SK-N-DZ (cell line): ENCODE data around the gene NSUN6.
"Not testable (repeated sequence)": the region's sequence is repeated elsewhere in the genome, so short reads cannot be mapped to it uniquely, and the experiment has no call there.

Experiments used
- DNase-seq: peaks from one replicate; pipeline ENCODE4 v3.0.0-alpha.2; 2015; ENCODE audit warnings: low spot score

The NSUN6 gene

DNA sequence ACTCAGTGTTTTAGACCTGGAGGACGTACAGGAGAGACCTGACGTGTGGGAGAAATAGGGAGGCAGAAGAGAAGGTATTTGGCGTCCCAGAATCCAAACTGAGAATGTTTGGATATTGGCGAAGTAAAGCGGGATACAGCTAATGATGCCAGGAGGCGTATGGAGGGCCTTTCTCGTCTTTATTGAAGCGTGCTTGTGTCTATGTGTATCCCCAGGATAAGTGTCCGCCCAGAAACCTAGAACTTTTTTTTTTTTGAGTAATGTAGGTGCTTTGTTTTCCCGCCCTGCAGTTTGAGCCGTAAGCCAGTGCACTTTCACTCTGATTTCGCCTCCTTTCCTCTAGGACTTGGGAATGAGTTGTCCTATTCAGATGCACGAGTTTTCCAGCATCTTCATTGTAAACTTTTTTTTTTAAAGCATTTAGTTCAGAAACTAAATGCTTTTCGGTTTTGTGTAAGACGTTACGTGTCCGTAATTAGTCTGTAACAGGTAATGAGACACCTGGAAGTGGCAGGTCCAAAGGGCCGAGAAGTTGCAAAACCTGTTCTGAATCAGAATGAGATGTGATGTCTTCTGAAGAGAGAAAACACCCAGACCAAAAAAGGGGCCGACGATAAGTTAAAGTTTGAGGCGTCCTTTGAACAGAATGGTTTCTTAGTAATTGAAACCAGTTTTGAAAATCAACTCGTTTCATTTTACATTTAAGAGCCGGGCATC lies 8.6 kb upstream of the NSUN6 start:
- no peak for DNase-seq

DNA sequence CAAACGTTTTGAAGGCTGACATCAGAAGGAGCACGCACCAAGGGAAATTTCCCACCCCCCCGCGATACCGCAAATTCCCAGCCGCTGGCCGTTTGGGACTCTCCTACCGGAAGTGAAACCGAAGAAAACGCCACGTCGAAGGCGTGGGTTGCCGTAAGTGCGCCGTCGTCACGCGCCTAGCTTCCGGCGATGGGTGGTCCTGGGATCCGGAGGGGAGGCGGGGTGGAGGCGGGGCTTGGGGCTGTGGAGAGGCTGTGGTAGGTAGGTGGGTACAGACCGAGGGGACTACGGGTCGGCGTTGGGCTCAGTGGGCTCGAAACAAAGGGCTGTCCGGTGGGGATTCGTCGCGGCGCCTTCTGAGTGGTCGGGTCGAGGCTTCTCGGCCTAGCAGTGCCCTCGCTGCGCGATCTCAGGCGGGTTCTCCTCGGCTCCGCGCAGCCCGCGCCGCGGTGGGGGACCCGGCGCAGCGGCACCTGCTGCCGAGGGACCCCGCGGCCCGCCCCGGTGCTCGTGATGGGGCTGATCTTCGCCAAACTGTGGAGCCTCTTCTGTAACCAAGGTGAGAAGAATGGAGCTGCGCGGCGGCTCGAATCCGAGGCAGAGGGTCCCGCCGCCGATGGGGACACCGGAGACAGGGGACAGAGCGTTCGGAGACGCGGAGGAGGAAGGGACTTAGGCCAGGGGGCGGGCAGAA lies 7.9 kb upstream of the NSUN6 start, which contains the start of gene ARL5B:
Gene ARL5B, plus strand, starts transcription at position 307 of the 694 bp plus-strand sequence. Its CDS starts 207 bp downstream, at position 514.
- peak; percentile 92 for DNase-seq

- DNase-seq, result no peak
Measured at GRCh38 chr10:18658271-18659124, 7.1 kb upstream of the NSUN6 start.

DNA sequence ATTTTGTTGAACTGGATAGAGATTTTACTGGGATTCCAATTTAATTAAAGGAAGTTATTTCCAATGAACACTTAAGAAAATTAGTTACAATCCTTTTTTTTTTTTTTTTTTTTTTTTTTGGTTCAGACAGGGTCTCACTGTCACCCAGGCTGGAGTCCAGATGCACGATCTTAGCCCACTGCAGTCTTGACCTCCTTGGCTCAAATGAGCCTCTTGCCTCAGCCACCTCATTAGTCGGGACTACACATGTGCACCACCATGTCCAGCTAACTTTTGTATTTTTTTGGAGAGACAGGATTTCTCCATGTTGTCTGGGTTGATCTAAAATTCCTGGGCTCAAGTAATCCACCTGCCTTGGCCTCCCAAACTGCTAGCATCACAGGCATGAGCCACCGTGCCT lies 5.3 kb upstream of the NSUN6 start:
- no peak for DNase-seq

DNA sequence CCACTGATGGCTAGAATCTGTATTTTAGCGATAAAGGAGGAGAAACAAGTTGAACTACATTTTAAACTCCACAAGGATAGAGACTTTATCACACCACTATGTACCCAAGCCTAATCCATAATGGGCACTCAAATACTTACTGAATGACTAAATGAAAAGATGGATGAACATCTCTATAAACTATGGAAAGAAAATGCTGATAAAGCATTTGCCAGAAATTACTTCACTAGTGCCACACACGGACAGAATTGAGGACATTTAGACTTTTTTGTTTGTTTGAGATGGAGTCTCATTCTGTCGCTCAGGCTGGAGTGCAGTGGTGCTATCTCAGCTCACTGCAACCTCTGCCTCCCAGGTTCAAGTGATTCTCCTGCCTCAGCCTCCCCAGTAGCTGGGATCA lies 1.7 kb upstream of the NSUN6 start:
- no peak for DNase-seq

DNA sequence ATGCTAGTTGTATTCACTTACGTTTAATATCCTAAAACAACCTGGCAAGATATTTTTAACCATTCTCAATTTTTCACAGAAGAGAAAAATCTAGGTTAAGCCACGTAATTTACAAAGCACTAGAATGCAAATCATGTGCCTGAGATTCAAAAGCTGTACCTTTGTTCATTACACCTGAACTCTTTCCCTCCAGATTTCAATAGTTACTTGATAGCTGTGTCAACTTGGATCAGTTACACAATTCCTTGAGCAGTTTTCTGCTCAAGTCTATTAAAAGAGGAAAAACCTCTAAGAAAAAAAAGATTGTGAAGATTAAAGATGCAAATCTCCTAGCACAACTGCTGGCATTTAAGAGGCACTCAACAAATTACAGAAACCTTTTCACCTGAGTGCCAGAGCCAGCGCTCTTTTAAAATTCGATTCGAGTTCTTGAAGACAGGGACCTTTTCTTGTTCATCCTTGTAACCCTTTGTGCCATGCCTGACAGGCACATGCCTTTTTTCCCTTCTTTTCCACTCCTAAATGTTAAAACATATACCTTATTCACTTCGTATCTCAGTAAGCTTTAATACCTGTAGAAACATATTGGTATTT lies 886 bp downstream of the NSUN6 start:
- DNase-seq, result no peak

GRCh38 chr10:18649364-18649959 lies 1.9 kb downstream of the NSUN6 start:
- no peak for DNase-seq

DNA sequence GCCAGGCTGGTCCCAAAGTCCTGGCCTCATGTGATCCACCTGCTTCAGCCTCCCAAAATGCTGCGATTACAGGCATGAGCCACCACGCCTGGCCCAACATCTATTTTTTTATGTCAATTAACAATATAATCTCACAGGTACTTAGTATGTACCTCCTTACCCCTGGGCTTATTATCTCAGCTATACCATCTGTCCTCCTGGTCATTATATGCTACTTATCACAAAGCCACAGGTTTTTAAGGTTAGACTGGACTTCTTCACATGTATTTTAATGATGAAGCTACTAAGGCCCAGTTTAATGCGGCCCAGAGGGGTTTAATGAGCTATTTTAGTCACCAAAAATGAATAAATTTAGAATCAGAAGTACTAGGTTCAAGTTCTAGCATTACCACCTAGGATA lies 3.4 kb downstream of the NSUN6 start:
- DNase-seq, result no peak

DNA sequence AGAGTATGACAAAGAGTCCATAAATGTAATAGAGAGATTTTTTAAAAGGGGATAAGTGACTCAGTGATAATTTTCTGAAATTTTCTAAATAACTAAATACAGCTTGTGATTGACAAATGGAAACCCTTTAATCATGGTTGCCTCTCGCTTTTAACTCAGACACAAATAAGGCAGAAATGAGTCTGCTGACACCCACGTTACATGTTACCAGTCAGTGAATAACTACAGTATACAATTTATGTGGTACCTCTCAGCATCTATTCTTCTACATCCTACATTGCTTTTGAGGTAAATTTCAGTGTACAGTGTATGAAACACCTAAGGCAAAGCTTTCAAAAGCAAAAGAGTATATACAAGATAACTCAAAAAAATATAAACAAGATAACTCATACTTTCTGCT lies 4.2 kb downstream of the NSUN6 start:
- no peak for DNase-seq

DNA sequence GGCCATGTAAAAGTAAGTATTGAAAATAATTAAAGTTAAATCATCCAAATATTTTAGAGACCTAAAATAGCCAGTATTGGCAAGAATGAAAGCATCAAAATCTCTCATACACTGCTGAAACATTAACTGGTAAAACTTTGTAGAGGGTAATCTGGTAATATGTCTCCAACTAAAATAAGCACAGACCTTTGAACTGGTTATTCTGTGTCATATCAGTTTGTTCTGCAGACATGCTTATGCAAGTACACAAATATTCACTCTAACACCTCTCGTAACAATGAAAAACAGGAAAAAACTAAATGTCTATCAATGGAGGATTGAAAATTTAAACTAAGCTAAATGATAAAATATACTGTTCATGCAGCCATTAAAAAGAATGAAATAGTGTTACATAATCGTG lies 11.7 kb downstream of the NSUN6 start:
- not testable (repeated sequence) for DNase-seq

- not testable (repeated sequence) for DNase-seq
Measured at GRCh38 chr10:18637400-18637799, 14.0 kb downstream of the NSUN6 start.

GRCh38 chr10:18635995-18636394 lies 15.4 kb downstream of the NSUN6 start:
- no peak for DNase-seq

DNA sequence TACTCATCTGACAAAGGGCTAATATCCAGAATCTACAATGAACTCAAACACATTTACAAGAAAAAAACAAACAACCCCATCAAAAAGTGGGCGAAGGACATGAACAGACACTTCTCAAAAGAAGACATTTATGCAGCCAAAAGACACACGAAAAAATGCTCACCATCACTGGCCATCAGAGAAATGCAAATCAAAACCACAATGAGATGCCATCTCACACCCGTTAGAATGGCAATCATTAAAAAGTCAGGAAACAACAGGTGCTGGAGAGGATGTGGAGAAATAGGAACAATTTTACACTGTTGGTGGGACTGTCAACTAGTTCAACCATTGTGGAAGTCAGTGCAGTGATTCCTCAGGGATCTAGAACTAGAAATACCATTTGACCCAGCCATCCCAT lies 18.9 kb downstream of the NSUN6 start:
- DNase-seq, result not testable (repeated sequence)

- peak; percentile 67 for DNase-seq
Measured at GRCh38 chr10:18627452-18628018, 23.9 kb downstream of the NSUN6 start.

- DNase-seq, result no peak
Measured at GRCh38 chr10:18625886-18626285, 25.5 kb downstream of the NSUN6 start.

- DNase-seq, result not testable (repeated sequence)
Measured at GRCh38 chr10:18623671-18624070, 27.7 kb downstream of the NSUN6 start.

GRCh38 chr10:18620856-18621255 lies 30.5 kb downstream of the NSUN6 start:
- DNase-seq, result no peak

DNA sequence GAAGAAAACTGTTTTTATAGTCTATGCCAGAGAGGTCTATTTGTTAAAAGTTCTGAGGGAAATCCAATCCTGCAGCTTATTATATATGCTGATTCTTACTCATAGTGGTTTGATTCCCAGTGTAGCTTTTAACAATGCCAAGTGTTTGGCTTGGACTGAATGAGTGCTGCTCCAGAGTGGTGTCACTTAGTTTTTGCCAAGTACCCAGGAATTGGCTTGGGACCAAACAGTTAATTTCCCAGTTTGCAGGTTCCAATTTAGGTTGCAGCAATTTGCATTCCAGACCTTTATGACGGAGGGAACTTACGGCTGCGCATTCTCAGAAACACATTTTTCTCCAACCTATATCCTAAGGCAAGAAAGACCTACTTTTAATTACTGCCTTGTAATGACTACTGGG lies 32.4 kb downstream of the NSUN6 start:
- no peak for DNase-seq

- no peak for DNase-seq
Measured at GRCh38 chr10:18616337-18616736, 35.0 kb downstream of the NSUN6 start.

GRCh38 chr10:18615618-18616017 lies 35.8 kb downstream of the NSUN6 start:
- no peak for DNase-seq

- no peak for DNase-seq
Measured at GRCh38 chr10:18611168-18611567, 40.2 kb downstream of the NSUN6 start.
